ENCODE results near the gene STC2.

STC2 gene

DNA sequence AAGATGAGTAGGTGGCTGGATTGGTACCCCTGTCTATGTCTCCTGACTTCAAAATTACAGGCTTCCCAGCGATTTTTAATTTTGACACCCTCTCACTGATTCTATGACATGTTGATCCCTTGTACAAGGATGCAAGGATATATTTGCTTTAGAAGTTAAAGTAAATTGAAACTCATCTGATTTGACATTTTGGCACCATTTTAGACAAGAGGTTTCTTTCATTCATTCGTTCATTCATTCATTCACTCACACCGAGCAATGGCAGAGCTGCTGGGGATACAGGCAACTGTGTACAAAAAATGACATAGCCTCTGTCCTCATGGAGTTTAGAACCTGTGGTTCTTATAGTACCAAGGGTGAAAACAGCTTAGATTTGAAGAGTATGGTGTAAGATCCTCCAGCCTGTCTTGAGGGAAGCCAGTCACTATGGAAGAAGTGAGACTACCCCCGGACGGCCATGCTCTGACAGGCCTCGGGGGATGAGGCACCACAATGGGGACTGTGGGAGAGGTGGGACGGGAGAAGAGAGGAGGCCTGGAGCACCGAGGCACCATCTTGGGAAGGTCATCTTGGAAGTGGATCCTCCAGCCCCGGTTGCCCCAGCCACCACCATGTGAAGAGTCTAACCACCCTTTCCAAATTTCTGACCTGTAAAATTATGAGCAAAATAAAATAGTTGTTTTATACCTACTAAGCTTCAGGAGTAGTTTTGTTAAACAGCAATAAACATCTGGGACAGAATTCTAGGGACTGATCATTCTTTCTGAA, 16.2 kb downstream of the STC2 start:
- DNase-seq = no peak

DNA sequence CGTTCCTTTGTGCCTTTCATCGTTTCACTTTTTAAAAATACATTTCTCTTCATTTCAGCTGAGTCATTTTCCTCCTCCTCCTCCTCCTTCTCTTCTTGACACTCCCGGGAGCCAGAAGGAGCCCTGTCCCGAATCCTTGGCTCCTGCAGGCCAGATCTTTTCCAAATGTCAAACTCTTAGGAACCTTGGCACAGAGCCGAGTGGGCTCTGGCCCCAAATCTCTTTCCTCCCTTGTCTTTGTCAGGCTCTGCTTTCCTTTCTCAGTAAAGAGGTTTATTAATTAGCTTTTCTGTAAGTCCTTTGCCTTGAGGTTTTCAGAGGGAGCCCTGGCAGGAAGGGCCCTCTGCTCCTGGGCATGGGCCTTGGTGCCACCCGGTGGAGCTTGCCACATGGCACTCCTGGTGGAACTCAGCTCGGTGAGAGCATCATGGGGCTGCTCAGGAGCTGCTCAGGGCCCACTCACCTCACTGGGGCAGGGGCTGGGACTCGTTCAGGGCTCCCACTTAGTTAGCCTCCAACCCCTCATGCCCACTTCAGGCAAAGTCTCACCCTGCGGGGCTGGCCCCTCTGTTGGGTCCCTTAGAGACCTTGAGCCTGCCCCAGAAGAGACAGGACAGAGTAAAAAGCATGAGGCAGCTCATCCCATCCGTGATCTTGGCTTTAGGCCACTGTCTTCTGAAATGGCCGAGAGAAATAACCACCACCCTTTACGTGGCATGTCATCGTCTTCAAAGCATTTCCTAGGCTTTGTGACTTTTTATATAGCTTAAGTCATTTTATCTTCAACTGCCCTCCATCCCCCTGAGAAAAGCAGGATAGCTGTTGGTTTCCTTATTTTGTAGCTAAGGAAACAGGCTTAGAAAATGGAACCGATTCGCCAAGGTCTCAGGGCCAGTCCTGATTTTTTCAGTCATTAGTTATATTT, 17.1 kb downstream of the STC2 start:
- no peak for DNase-seq

DNA sequence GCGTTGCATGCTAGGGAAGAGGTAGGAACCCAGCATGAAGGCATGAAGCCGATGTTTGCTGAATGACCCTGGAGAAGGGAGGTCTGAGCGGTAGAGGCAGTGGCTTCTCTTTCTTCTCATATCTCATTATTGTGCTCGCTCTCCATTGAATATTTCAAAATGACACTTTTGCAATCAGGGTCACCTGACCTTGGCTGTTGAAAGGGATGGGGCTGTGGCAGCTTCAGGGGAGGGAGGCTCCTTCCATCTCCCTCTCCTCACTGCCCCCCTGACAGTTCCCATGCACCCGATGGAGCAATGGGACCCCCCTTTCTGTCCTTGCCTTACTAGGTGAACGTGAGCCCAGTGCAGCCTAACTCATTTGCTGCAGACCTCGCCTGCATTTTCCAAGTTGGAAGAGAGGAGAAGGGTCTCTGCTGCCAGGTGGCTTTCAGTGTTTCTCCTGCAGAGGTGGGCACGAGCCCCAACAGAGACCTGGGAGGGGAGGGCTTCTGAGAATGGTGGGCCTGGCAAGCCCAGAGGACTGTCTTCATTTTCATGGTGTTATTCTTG, 17.9 kb downstream of the STC2 start:
- no peak for DNase-seq

DNA sequence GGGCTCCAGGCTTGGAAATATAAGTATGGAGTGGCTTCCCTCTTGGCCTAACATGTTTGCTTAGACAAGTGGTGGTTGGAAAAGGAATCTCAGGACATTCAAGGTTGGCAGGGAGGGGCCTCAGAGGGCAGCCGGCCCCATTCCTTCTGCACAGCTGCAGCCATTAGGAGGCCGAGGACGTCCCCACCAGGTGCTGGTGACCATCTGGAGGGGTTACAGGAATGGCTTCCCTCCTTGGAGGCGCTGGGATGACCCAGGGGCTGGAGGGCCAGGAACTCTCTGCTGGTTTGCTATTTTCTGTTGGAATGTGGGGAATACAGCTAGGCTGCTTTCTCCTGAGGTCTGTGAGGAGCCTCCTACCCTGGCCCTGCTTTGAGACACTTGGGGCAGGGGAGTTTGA, 18.5 kb downstream of the STC2 start:
- DNase-seq = no peak

DNA sequence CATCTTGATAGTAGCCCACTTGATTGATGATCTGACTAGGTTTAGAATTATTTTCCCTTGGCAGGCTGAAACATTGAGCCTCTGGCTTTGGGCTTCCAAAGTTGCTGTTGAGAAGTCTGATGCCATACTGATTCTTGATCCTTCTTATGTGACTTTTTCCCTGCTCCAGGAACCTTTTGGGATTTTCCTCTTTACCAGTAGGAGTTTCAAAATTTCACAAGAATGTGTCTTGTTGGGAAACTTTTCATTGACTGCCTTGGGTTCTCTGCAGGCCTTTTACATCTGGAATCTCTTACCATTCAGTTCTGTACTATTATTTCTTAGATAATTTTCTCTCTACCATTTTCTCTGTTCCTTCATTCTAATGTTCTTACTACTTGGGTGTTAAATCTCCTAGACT, 20.0 kb downstream of the STC2 start:
- DNase-seq = no peak

DNA sequence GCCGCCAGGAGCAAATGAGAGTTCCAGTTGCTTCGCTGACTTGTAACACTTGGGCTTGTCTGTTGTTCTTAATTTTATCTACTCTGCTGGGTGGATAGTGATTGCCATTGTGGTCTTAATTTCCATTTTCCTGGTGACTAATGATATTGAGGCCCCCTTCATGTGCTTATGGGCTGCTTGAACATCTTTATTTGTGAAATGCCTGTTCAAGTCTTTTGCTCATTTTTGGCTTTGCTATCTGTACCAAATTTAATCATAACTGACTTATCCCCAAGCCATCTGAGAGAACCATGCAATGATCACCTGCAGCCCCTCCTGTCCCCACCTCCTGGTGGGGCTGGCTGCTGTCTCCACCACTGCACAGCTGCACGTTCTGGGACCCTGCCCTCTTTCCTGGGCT, 20.5 kb downstream of the STC2 start:
- DNase-seq = no peak

DNA sequence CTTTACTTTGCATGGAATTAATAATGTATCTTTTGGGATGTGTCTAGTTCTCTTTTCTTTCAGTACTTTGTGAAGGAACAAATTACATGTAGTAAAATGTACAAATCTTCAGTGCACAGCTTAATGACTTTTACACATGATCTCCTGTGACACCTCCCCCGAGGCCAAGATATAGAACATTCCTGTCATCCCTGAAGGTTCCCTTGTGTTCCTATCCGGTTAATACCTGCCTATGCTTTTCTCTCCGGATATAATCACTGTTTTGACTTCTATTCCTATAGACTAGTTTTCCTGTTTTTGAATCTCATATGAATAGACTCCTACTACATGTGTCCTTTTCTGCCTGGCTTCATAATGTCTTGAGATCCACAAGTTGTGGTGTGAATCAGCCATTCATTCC, 21.5 kb downstream of the STC2 start:
- DNase-seq = no peak

DNA sequence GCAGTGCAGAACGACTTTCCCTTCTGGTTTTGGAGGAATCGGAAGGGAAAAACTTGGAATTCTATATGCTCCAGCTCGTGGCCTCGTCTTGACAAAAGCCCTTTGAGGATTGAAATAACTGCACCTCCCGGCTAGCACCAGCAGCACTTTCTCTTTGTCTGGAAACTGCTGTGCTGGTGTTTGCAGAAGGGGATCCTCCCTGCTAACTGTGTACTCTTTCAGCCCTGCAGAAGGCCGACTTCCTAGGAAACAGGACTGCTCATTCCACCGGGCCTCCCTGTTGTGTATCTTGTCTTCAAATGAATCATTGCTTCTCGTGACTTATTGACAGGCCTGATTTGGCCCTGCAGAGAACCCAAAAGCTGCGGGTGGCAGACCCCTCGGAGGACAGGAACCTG, 23.6 kb downstream of the STC2 start:
- no peak for DNase-seq

DNA sequence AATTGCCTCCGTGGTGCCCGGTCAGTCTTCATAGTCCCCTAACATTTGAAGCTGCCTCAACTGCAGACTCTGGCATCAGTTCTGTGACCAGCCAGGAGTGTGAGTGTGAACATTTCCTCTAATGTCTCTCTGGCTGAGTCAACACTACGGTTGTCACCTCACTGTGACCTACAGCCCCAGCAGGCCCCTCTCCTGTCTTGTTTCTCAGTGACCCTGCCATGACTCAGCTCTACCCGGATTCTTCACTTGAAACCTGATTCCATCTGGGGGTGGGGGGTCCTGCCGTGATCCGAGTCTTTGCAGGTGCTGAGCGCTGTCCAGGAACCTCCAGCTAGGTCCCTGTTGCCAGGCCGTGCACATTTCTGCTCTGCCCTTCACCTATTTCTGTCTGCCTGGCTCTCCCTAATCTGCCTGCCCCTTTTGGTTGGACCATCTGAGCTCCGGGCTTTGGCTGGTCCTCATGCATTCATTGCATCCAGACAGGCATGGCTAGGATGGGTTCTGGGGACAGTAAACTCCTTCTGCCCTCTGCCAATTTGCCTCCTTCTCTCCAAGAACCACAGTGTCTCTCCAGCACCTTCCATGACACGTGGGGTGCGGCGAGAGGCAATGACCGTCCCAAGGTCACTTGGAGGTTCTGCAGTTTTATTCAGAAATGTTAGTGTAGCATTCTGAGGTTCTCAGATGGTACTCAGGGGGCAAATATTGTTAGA, 24.2 kb downstream of the STC2 start:
- DNase-seq = no peak

DNA sequence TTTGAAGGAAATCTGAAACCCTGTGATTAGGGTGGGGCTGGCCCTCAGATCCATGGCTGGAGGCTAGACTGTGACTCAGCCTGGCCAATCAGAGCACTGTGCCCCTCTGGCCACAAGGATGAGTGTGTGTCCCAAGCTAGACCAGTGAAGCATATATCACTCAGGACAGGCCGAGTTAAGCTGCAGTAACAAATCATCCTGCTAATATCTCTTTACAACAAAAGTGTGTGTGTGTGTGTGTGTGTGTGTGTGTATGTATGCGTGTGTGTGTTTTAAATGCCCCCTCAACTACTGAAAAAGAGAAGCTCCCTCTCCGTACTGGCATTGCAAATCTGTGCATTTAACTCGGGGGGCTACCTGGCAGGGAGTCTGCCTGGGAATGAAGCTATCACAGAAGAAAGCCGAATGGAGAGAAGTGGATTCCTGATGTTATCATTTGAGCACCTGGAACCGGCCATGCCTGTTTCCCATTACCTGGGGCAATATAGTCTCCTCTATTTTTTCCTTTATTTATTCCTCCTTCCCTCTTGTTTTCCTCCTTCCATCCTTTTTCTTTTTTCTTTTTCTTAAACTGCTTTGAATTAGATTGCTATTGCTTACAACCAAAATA, 25.6 kb downstream of the STC2 start:
- no peak for DNase-seq

DNA sequence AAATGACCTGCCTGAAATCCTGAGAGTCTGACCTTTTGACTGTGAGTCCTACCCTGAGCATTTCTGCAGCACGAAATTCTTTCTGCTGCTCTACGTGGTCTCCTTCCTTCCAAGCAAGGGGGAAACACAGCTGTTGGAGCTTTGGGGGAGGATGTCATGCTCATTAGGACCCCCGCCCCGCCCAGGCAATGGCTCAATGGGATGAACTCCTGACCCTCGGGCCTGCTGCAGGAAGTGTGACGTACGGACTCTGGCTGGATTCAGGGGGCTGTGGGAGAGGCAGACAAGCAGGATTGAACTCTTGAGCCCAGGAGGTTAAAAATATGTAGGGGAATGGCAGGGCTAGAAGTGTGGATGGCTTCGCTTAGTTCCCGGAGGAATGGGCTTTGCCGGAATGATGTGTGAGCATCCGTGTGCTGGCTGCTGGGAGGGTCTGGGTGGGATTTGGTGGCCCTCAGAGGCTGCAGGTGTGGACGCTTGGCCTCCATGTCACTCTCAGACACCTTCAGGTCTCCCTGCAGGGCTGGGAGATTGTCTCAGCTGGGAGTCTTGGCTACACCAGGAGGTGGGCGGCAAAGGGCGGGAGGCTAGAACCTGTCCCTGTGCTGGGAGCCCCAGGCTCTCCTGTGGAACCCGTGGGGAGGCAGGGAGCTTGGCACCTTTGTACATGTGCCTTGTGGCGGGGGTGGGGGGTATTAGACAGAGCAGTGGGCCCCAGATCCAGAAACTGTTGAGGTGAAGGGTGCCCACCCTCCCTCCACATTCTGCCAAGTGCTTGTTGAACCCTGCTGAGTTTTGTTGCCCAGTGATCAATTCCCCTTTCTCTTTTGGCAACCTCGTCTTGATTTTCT, 26.3 kb downstream of the STC2 start:
- DNase-seq = no peak

DNA sequence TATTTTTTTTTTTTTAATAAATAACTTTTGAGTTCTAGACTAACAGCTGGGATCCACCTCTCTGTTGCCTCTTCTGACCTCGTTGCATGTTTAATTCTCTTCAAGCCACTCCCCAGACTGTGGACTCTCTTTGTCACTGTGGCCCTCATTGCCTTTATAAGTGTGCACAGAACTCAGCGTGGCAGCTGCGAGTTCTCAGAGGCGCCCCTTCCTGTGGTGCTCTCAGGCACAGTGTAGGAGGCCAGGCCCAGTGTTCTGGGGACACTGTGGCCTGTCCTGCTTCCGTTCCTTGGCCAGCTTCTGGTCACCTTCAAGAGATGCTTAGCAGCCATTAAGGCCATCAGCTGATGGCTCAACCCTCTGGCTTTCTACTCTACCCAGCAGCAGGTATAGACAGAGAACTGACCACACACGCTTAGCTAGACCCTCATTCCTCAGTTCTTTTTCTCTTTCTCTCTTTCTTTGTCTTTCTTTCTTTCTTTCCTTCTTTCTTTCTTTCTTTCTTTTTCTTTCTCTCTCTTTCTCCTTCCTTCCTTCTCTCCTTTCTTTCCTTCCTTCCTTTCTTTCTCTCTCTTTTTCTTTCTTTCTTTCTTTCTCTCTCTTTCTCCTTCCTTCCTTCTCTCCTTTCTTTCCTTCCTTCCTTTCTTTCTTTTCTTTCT, 27.7 kb downstream of the STC2 start:
- no peak for DNase-seq

DNA sequence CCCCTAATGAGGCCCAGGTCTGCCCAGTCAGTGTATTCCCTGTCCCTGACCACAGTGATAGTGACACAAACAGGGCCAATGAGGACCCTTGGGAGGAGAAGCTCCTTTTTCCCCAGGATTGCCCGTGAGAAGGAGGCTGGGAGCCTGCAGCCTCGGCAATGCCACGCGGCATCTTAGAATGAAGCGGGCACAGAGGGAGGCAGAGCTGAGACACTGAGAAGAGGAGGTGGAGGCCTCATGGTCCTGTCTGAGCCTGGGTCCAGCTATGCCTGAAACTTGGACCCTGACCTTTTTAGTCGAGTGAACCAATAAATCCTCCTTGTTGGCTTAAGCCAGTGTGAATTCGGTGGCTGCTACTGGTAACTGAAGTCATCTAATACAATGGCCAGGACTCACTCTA, 28.4 kb downstream of the STC2 start:
- DNase-seq = no peak

DNA sequence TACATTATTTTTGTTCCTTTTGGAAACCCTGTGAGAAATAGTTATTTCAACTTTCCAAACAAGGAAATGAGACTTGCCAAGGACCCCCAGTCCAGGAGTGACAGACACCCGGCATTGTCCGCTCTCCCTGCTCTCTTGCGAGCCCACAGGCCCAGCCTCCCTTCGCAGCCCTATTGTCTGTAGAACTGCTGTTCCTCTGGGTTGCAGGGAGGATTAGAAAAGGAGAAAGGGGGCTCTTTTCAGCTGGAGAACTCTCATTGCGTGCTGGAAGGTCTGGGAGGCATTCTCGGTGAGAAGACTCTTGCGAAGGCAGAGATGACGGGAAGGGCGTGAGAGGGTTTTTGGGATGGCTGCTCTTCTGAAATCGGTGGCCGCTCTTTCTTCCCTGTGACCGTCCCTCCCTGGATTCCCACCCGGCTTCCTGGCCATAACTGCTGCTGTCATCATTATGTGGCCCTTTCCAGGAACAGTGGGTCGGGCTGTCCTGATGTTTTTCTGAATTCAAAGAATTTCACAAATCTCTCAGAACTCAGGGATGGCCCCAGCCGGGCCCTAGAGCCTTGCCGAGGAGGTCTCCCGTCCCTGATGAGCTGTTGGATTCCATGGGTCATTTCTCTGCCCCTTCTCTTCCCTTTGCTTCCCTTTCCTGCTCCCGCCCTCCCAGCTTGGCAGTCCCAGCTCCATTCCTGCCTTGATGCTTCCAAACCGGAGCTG, 29.8 kb downstream of the STC2 start:
- no peak for DNase-seq

DNA sequence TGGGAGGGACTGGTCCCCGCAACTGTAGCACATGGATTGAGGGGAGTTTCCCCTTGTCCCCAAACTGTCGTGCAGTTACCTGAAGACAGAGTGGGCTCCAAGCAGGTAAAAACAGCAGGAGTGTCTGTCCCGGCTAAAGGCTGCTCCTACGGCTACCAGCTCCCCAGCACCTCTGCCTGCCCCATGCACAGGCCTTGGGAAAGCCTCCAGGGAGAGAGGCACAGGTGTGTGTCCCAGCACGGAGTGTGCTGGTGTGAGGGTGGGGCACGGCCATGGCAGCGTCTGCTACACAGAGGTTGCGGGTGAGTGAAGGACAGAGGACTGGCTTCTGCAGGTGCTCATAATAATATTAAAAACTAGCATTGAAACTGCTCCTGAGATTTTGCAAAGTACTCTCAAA, 30.4 kb downstream of the STC2 start:
- no peak for DNase-seq

DNA sequence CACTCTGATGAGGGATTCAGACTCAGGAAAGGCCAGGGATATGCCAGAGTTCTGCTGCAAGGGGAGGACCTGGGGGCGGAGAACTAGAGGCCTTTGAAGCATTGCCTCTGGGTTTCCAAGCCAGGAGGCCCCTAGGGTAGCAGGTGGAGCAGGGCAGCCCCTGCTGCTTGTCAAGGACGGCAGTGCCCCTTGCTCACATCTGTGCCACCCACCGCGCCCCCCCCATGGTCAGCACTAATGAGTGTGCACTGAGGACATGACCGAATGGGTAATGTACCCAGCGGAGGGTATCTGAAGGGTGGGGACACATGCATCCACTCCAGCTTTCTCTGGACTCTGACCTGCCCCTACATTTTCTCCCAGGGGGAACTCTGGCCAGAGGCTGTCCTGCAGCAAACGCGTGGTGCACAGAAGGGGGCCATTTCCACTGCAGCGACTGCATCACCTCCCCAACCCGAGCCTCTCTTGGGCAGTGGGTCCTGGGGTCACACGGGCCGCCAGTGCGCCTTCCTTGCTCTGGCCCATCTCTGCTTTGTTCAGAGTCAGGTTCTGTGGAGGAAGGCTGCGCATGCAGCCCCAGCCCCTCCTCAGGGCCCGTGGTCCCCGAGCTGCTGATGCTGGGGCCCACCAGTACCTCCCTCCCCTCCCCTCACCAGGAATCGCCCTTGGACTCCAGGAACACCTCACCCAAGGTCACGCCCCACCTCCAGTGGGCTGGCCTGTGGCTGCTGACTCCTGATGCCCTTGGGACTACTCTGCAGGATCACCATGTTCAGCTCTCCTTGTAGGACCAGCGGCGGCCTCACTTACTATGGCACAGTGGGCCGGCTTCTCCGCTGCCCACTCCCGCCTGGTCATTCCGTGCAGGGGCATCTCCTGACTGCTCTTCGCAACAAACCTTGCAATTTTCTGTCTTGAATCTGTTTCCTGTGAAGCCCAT, 31.2 kb downstream of the STC2 start:
- DNase-seq = no peak

DNA sequence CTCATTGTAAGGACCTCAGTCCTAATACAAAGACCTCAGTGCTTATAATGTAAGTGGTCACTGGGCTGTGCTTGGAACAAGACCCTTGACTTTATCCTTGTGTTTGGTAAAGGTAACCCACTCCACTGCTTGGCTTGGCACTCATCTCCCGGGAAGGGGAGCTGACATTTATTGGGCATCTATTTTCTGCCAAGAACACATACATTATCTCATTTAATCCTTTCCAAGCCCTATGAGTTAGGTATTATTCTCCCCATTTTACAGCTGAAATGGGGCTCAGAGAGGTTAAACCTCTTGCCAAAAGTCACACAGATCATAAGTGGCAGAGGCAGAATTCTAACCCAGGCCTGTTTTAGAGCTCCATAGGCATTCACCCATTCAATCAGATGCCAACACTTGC, 32.4 kb downstream of the STC2 start:
- no peak for DNase-seq

DNA sequence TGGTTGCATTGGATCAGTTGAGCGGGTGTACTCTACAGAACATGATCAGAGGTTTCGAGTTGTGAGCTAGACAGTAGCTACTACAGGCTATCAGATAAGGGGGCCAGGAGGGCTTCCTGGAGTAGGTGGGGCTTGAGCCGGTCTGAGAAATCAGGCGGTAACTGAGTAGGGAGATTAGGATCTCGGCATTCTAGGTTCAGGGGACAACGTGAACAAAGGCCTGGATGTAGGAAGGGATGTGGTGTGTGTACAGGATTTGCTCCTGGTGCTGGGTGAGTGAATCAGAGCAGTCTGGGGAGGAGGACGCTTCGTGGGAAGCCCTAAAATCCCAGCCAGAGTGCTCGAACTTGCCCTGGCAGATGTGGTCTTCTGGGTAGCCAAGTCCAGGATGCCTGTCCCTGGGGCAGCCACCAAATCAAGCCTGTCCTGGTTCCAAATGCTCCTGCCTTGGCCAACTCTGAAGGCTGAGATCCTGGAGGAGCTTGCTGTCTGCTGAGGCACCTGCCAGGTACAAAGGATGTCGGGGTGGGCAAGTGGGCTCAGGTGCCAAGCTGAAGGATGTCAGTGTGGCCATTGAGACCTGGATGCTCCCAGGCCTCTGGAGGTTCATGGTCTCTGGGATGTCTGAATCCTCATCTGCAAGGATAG, 33.4 kb downstream of the STC2 start:
- DNase-seq = no peak
